Measurements from ENCODE around the gene RHOH.
A peak's percentile ranks its signal among the peaks of the same experiment; 100 is the strongest.
"Not testable (repeated sequence)": the region's sequence is repeated elsewhere in the genome, so short reads cannot be mapped to it uniquely, and the experiment has no call there.

The RHOH gene

DNA sequence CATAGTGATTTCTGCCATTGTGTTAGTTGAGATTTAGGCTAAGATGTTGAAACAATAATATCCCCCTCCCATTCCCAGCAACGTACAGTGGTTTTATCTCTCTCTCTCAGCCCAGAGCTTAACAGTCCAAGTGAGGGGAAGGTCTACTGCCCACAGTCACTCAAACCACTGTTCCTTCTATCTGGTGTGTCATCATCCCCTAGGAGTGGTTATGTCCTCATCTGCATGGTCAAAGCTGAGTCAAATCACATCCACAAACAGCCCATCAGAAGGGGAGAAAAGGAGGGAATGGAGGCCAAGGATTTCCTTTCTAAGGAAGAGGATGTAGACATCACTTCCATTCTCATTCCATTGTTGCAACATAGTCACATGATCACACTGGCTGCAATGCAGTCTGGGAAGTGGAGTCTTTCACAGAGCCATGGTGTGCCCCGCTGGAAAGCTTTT lies 95.5 kb downstream of the RHOH start:
- no peaks in the 10 kb centered on the region for H3K36me3 ChIP-seq (replicated peaks)
- in situ Hi-C loops (cut with HindIII; ENCODE audit: low pct_ligation_motif_present, low sequenced_read_pairs): no loop called here
- H3K4me3 ChIP-seq (ENCODE audit: low read depth, low read length): no peak overlapping the region
- no peaks in the 10 kb centered on the region for H3K27me3 ChIP-seq (replicated peaks)
- no peak overlapping the region for H3K27ac ChIP-seq
- TF ChIP-seq, protein P1, sequence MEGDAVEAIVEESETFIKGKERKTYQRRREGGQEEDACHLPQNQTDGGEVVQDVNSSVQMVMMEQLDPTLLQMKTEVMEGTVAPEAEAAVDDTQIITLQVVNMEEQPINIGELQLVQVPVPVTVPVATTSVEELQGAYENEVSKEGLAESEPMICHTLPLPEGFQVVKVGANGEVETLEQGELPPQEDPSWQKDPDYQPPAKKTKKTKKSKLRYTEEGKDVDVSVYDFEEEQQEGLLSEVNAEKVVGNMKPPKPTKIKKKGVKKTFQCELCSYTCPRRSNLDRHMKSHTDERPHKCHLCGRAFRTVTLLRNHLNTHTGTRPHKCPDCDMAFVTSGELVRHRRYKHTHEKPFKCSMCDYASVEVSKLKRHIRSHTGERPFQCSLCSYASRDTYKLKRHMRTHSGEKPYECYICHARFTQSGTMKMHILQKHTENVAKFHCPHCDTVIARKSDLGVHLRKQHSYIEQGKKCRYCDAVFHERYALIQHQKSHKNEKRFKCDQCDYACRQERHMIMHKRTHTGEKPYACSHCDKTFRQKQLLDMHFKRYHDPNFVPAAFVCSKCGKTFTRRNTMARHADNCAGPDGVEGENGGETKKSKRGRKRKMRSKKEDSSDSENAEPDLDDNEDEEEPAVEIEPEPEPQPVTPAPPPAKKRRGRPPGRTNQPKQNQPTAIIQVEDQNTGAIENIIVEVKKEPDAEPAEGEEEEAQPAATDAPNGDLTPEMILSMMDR (IDR thresholded peaks at IDR 0.05; ENCODE audit: low read depth, low read length, missing control alignments): no peak
- DNase-seq: peak; percentile 5

DNA sequence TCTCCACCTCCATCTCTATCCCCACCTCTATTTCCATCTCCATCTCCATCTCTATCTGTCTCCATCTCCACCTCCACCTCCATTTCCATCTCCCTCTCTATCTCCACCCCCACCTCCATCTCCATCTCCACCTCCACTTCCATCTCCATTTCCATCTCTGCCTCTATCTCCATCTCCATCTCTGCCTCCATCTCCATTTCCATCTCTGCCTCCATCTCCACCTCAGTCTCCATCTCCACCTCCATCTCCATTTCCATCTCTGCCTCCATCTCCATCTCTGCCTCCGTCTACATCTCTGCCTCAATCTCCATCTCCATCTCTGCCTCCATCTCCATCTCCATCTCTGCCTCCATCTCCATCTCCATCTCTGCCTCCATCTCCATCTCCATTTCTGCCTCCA lies 97.5 kb downstream of the RHOH start:
- in situ Hi-C loops (cut with HindIII; ENCODE audit: low pct_ligation_motif_present, low sequenced_read_pairs): no loop called here
- Histone ChIP-seq H3K27me3 (replicated peaks) (no peaks in the 10 kb centered on the region), H3K36me3 (replicated peaks) (no peaks in the 10 kb centered on the region), H3K4me3 (ENCODE audit: low read depth, low read length) (no peak overlapping the region), H3K27ac (no peak overlapping the region)
- no peak for DNase-seq
- TF ChIP-seq, protein P1 (IDR thresholded peaks at IDR 0.05; ENCODE audit: low read depth, low read length, missing control alignments): no peak

DNA sequence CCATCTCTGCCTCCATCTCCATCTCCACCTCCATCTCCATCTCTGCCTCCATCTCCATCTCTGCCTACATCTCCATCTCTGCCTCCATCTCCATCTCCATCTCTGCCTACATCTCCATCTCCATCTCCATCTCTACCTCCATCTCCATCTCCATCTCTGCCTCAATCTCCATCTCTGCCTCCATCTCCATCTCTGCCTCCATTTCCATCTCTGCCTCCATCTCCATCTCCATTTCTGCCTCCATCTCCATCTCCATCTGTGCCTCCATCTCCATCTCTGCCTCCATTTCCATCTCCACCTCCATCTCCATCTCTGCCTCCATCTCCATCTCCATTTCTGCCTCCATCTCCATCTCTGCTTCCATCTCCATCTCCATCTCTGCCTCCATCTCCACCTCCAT lies 98.2 kb downstream of the RHOH start:
- in situ Hi-C loops (cut with HindIII; ENCODE audit: low pct_ligation_motif_present, low sequenced_read_pairs); DNase-seq; H3K36me3 ChIP-seq (replicated peaks); H3K27me3 ChIP-seq (replicated peaks); H3K4me3 ChIP-seq (ENCODE audit: low read depth, low read length); H3K27ac ChIP-seq: not testable (repeated sequence)

DNA sequence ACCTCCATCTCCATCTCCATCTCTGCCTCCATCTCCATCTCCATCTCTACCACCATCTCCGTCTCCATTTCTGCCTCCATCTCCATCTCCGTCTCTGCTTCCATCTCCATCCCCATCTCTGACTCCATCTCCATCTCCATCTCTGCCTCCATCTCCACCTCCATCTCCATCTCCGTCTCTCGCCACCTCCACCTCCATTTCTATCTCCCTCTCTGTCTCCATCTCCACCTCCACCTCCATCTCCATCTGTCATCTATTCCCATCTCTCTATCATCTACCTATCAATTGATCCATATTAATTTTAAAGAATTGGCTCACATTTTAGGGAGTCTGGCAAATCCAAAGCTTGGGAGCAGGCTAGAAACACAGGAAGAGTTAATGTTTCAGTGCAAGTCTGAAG lies 98.7 kb downstream of the RHOH start:
- in situ Hi-C loops (cut with HindIII; ENCODE audit: low pct_ligation_motif_present, low sequenced_read_pairs): no loop called here
- no peak overlapping the region for H3K4me3 ChIP-seq (ENCODE audit: low read depth, low read length)
- H3K36me3 ChIP-seq (replicated peaks): no peaks in the 10 kb centered on the region
- no peak for DNase-seq
- TF ChIP-seq, protein P1 (IDR thresholded peaks at IDR 0.05; ENCODE audit: low read depth, low read length, missing control alignments): no peak
- no peak overlapping the region for H3K27ac ChIP-seq
- H3K27me3 ChIP-seq (replicated peaks): no peaks in the 10 kb centered on the region

Measured in brain microvascular endothelial cell (primary cell).